GM18870 (cell line): Measurements from ENCODE around the gene MSANTD1.

ENCODE experiments used
- ATAC-seq: cut with Tn5 transposase; IDR thresholded peaks from one replicate; pipeline ENCODE4 v1.9.1; 2021; ENCODE audit warnings: moderate library complexity; ENCODE audit not compliant: unreplicated experiment

Gene MSANTD1

DNA sequence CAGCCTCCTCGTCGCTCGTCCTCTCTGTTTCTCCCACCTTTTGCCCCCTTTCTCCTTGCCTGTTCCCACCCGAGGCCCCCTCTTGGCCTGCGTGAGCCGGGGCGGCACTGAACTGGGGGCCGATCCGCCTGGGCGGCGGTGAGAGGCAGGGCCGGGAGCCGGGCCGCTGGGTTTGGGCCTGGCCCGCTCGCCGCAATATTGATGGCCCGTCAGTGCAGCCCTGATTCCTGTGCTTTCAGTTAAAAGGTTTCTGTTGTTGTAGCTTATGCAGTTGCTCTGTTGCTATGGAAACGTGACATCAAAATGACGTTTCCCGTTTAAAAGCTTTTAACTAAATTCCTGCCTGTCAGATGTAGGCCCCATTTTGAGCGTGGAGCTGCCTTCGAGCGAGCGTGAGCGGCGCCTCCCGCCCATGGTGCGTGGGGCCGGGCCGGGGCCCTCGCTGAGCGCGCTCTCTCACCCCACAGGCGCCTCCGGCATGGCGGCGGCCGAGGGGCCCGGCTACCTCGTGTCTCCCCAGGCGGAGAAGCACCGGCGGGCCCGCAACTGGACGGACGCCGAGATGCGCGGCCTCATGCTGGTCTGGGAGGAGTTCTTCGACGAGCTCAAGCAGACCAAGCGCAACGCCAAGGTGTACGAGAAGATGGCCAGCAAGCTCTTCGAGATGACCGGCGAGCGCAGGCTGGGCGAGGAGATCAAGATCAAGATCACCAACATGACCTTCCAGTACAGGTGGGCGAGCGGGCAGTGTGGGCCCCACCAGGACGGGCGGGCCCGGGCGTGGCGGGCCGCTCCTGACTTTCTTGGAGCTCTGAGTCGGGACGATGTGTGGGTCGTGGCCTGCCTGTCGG, at the start of gene MSANTD1:
Gene MSANTD1, plus strand, starts transcription at position 349 of the 851 bp plus-strand sequence. Its CDS starts 64 bp downstream, at position 413.
- ATAC-seq: no peak

DNA sequence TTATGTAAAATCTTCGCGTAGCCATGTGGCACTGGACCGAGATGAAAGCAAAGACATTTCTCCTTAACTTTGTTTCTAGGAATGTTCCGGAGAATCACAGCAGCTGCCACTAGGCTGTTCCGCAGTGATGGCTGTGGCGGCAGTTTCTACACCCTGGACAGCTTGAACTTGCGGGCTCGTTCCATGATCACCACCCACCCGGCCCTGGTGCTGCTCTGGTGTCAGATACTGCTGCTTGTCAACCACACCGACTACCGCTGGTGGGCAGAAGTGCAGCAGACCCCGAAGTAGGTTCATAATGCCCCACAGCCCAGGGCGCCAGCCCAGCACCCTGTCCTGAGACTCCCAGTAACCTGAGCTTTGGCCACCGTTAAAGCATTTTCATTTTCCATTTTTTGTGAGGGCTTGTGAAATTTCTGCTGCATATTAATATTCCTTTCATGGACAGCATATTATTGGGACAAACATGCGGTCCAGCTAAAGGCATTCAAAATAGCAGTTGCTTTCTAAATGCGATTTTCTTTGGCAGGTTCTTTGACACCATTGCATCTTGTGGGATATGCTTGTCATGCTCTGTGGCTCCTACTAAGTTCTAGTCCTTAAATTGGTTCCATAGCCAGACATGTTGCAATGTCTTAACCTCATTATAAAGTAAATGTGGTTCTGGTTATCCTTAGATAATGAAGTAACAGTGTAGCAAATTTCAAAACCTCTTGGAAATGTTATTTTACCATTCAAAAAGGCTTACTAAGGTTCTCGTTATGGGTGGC, 49.1 kb upstream of the MSANTD1 start:
- no peak for ATAC-seq

DNA sequence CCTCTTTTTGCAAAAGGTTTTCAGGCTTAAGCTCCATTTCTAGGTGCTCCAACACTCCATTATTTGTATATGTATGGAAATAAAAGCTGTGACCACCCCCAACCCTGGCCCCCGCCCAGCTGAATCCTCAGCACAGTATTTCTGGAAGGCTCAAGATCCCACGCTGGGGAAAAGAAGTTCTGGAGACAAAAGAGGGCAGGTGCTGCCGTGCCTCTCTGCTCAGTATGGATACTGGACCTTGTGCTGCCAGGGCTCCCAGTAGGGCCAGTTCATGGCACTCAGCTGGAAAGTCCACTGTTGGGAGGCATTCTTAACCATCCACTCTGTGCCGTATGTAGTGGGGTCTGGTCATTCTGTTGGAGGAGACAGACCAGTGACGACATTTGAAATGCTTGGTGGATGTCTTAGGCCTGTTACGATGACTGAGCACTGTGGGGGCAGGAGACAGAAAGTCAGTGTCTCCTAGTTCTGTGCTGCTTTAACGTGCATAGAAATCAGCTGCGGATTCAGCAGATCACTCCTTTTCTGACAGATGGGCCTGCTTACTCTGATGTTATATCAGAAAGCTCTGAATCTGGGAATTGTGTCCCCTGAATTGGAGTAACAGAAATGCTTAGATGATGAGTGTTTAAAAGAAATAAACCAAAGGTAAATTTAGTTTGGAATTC, 48.4 kb upstream of the MSANTD1 start:
- no peak for ATAC-seq

DNA sequence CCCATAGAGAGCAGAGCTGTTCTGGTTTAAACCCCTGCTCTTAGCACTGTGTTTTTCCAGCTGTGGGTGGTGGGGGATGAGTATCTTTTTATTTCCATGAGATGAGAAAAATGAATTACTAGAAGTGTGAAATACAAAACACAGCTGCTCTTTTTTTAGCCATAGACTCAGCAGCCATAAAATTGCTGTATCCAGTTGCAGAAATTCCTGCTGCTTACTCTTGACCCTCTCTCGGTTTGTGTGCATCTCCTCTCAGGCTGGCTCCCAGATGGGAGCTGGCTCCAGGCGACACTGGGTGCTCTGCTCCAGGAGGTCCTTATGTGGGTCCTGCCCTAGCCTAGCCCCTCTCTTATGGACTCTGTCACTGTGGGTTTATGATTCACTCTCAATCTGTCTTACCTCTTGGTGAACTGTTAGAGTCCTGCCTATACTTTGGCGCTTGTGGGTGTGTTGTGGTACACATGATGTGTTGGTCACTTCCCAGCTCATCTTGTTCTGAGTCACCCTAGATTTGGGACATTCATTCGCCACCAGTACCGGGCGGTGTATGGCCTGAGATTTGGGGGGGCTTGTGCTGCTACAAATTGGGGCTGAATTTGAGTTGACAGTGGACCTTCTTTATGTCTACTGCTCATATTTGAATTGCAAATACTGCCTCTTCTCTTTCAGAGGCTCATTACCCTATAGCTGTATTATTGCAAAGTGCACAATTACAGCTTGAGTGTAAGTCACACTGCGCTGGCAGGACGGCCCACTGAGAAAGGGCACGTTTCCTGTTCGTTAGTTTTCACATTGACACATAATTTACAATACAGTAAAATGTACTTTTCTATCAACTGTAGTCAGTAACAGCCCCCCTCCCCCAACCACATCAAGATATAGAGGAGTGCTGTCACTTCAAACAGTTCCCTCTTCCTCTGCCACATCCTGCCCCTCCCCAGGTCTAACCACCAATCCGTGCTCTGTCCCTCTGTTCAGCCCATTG, 46.9 kb upstream of the MSANTD1 start:
- ATAC-seq: peak; percentile 74

DNA sequence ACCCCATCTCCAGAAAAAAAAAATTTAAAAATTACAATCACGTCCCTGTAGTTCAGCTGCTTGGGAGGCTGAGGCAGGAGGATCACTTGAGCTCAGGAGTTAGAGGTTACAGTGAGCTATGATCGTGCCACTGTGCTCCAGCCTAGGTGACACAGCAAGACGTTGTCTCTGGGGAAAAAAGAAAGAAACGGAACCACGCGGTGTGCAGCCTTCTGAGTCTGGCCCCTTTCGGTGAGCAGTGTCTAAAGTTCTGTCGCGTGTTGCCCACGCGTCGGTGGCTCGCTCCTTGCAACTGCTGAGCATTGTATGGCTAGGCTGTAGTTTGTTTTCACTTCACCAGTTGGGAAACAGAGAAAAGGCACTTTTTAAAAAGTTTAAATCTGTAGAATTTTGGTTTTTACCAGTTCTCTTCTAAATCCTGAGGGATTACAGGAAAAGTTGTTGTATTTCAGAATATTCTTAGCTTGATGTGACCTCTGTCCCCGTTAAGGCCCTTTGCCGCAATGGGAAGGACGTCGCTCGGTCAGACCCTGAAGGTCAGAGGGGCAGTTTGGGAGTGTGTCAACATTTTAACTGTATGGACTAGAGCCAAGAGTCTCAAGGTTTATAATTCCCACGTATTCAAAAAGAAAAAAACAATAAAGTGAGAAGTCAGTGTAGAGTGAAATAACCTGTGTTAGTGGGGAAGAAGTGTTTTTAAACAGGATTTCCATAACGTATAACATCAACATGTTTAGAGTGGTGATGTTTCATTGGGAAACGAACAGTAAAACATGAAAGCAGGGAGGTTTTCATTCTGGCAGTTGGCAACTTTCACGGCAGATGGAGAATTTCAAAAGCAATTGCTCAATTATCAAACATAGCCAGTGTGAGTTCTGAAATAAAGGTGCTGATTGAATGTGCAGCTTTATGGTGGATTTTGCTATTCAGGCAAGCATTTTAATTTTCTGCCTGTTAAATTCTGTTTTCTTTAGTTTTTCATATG, 45.8 kb upstream of the MSANTD1 start:
- no peak for ATAC-seq

DNA sequence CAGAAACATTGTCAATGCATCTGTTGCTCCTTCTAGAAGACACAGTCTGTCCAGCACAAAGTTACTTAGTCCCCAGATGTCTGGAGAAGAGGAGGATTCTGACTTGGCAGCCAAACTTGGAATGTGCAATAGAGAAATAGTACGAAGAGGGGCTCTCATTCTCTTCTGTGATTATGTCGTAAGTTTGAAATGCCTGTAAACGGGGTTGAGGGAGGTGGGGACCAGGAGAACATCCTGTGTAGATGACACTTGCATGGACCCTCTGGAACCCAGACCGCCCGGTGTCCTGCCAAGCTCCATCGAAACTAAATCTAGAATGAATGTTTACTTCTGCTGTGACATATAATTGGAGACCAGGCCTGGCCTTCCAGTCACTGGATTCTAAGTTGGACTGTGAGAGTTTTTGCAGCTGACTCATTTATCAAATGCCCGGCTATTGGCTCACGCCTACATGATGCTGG, 45.0 kb upstream of the MSANTD1 start:
- no peak for ATAC-seq

DNA sequence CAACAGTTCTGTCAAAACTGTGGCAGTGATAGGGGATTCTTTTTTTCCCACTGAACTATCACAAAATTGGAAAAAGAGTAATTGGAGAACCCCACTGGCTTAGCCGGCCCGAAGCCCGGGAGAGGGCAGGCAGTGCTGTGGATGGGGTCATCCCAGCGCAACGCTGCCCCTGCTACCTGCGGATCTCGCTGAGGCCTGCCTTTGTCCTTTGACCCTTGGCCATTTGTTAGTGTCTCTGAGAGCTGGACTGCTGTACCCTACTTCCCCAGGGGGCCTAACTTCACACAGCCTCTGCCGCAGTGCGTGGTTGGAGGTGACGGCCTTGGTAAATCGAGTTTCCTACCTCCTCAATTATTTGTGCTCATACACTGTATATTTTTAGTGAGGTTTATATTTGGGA, 43.0 kb upstream of the MSANTD1 start:
- ATAC-seq: no peak

DNA sequence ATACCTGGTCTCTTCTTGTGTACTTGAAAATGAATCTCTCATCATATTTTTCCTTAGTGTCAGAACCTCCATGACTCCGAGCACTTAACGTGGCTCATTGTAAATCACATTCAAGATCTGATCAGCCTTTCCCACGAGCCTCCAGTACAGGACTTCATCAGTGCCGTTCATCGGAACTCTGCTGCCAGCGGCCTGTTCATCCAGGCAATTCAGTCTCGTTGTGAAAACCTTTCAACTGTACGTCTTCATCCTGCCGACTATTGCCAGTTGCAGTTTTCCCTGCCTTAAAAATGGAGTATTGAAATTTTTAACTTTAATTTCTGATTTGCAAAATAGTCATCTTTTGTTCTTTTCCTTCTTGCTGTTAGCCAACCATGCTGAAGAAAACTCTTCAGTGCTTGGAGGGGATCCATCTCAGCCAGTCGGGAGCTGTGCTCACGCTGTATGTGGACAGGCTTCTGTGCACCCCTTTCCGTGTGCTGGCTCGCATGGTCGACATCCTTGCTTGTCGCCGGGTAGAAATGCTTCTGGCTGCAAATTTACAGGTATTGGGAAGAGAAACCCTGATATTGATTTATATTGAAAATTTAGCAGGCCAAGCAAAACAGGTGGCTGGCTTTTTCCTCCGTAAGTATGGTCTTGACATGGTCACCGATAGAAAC, 42.4 kb upstream of the MSANTD1 start:
- ATAC-seq: no peak

DNA sequence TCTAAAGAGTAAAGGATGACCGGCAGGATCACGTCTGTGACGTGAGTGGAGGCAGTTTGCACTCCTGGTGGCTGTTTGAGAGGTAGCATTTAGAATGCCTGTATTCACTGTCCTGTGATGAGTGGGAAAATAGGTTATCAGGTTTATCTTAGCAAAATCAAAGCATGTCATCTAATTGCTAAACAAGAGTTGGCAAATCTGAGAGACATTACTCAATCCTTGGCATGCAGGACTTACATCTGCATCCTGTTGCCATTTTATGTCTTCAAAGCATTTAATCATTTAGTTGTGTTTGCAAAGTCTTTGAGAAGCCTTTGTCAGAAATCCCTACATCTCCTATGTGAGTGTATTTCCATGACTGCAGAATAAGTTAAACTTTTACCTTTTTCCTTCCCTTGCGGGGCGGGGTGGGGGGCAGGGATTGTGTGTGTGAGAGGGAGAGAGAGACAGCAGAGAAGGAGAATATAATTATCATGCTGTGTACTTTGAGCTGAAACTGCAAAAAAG, 41.4 kb upstream of the MSANTD1 start:
- ATAC-seq: no peak

DNA sequence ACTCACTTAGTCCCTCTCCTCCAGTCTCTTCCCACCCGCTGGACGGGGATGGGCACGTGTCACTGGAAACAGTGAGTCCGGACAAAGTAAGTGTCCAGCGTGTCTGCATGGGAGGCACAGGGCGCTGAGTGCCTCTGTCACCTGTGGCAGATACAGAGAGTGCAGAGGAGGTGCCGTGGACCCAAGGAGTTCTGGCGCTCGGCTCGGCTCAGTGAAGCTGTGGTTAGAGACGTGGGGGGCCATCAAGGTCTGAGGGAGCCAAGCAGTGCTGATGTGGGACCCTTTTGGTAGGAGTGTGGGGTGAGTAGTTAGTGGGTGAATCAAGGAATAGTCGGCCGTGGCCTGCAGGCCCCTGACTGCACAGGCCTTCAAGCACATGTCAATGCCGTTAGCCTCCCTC, 40.1 kb upstream of the MSANTD1 start:
- no peak for ATAC-seq

DNA sequence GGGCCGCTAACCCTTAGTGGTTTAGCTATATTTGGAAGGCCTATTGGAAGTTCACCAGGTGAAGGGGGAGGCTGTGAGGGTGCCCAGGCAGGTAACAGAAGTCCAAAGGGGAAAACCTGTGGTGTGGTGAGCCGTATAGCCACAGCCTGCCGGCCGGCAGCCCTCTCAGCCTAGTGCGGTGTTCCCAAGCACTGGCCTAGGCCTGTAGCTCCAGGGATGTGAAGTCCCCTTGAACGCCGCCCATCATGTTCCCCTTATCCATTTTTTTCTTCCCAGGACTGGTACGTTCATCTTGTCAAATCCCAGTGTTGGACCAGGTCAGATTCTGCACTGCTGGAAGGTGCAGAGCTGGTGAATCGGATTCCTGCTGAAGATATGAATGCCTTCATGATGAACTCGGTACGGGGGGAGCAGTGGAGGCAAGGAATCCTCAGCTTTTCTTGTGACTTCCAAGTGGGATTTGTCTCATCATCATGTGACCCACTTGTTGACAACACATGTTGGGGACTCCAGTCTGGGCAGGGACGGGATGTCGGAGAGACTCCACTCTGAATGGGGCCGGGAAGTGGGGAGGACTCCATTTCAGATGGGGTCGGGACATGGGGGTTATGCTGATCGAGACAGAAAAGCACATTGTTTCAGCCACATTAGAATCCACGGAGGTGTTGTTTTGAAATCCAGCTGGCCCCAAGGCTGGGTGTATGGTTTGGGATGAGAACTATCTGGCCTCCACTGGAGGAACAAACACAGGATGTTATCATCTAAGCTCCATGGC, 39.2 kb upstream of the MSANTD1 start:
- no peak for ATAC-seq

DNA sequence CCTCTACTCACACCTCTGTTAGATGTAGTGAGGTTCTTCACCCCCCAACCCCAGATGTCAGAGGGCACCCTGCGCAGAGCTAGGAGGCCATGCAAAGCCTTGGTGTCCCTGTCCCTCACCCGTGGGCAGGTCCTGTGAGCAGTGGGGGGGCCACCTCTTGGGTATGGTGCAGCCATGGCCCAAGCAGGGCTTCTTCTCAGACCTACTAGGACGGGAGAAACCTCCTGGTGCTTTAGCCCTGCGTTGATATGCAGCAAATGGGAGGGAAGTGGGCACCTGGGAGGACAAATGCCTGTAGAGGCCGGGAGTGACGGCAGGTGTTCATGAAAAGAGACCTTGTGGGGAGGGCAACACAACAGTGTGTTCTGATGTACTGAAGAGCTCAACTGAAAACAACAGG, 38.5 kb upstream of the MSANTD1 start:
- ATAC-seq: no peak

DNA sequence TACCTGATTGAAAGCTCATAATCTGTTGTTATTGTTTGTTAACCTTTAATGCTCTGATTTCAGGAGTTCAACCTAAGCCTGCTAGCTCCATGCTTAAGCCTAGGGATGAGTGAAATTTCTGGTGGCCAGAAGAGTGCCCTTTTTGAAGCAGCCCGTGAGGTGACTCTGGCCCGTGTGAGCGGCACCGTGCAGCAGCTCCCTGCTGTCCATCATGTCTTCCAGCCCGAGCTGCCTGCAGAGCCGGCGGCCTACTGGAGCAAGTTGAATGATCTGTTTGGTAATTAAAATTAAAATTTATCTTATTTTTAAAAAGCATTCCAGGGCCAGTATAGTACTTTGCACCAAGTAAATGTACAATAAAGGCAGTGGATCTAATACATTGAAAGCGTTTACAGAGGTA, 37.1 kb upstream of the MSANTD1 start:
- no peak for ATAC-seq

DNA sequence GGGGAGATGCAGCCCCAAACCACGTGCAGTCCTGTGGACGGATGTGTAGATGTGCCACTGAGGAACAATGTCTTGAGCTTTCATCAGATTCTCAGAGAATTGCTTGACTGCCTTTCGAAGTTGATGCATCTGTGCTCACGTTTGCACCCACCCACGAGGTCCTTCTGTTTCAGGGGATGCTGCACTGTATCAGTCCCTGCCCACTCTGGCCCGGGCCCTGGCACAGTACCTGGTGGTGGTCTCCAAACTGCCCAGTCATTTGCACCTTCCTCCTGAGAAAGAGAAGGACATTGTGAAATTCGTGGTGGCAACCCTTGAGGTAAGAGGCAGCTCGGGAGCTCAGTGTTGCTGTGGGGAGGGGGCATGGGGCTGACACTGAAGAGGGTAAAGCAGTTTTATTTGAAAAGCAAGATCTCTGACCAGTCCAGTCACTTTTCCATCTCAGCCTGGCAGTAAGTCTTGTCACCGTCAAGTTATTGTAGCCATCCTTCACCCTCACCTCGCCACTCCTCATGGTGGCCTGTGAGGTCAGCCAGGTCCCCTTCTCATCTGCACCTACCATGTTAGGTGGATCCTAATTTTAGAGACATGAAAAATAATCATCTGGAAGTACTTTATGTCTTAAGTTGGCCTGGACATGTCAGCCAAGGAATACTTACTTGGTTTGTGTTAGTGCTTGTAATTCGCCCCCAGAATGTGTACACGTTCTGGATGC, 36.4 kb upstream of the MSANTD1 start:
- ATAC-seq: no peak

DNA sequence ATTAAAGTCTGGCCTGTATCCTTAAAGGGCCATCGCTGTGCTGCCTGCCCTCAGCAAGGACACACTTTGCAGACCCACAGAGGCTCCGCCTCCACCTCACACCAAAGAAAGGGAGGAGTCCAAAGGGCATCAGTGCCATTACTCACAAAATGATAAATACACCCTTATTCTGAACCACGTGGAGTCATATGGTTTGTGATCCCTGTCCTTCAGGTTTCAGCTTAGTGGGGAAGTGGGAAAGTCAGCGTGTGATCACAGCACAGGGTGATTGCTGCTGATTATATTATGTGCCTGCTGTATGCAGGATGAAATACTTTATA, 35.9 kb upstream of the MSANTD1 start:
- no peak for ATAC-seq

DNA sequence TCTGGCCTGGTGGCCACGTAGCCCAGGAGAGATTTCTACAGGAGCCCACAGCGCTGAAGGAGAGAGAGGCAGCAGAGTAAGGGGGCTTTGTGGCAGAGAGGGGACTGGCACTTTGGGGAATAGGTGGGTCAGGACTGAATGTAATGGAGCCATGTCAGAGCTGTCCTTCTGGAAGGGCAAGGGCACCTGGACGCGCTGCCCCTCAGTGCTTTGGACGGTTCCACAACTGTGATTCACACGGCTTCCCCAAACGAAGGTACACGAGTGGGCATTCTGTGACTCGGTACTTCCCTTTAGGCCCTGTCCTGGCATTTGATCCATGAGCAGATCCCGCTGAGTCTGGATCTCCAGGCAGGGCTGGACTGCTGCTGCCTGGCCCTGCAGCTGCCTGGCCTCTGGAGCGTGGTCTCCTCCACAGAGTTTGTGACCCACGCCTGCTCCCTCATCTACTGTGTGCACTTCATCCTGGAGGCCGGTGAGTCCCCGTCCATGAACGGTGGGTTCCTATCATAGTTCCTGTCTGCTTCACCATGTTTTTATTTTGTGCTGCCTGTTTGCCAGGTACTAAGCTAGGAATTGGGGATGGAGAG, 35.2 kb upstream of the MSANTD1 start:
- ATAC-seq: no peak

DNA sequence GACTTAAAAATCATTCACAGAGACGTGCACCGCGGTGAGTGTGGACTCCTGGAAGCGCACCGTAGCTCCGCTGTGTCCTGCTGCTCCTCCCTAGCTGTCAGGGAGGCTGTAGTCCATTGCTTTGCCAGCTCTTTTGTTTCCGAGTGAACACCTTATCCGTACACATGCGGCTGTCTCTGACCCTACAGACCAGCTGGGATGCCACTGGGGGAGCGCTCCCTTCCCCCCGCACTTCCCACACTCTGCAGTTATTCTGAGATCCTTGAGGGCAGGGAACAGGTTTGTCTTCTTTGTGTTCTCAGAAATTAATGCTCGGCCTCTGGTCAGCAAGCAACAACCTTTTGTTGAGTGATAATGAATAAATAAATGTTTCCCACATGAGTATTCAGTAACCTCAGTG, 33.7 kb upstream of the MSANTD1 start:
- ATAC-seq: no peak
